Activated CD8-positive, alpha-beta memory T cell treated with anti-CD3 and anti-CD28 coated beads for 48 hours (primary cell): ENCODE results near the gene VTI1A.

Experiments
- DNase-seq, 3 experiments: peaks; one replicate each; pipeline ENCODE4 v3.0.0-alpha.2; 2020; ENCODE audit warnings: low read depth in 2 of 3, low spot score in 2 of 3

VTI1A gene

GRCh38 chr10:112775892-112776674, 329.1 kb downstream of the VTI1A start:
- DNase-seq, result no peak

GRCh38 chr10:112778579-112778978, 331.6 kb downstream of the VTI1A start:
- DNase-seq, result no peak

DNA sequence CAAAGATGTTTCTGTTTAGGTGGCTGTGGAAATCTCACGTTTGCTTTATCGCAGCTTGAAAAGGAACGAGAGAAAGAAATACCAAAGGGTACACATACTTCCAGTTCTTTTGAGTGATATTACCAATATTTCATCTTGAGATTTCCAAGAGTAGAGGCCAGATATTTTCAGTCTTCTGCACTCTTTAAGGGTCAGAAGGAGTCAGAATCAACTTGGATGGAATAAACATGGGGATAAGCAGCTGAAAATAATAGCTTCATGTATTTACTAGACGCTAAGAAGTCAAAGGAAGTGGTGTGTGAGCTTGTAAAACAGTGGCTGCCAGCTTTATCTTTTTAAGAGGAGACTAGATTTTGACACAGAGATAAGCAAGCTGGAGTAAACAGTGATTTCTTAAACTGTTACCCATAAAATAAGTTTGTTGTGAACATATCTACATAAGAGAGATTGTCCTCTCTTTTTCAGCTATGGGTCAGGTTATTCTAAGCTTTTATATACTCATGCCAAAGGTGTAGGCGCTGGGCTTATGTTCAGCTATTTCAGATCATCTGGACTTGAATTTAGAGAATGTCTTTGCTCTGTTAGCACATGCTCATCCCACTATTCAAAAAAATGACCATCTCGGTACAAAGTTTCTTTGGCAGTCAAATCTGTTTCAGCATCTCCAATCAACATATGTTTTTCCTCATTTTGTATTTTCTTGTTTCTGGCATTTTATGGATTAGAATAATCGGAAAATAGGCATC, 332.2 kb downstream of the VTI1A start:
- no peak for DNase-seq

GRCh38 chr10:112782200-112782907, 335.3 kb downstream of the VTI1A start:
- DNase-seq, result no peak

- no peak for DNase-seq
Observed at GRCh38 chr10:112783351-112784021, 336.5 kb downstream of the VTI1A start.

- DNase-seq, result no peak
Observed at GRCh38 chr10:112784022-112784461, 337.0 kb downstream of the VTI1A start.

- DNase-seq, result no peak
Observed at GRCh38 chr10:112785089-112785488, 338.1 kb downstream of the VTI1A start.

DNA sequence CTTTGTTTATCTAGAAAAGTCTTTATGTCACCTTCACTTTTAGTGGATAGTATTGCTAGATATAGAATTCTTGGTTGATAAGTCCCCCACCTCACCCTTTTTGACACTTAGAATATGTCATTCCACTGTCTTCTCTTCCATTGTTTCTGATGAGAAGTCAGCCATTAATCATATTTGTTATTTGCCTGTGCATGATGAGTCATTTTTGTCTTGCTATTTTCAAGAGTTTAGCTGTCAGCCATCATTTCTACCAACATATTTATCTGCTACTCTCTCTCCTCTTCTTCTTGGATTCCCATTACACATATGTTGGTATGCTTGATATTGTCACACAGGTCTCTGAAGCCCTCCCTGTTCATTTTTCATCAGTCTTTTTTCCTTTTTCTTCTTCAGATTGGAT, 342.2 kb downstream of the VTI1A start:
- no peak for DNase-seq

GRCh38 chr10:112790030-112790429, 343.0 kb downstream of the VTI1A start:
- no peak for DNase-seq

GRCh38 chr10:112790921-112791320, 343.9 kb downstream of the VTI1A start:
- no peak for DNase-seq

DNA sequence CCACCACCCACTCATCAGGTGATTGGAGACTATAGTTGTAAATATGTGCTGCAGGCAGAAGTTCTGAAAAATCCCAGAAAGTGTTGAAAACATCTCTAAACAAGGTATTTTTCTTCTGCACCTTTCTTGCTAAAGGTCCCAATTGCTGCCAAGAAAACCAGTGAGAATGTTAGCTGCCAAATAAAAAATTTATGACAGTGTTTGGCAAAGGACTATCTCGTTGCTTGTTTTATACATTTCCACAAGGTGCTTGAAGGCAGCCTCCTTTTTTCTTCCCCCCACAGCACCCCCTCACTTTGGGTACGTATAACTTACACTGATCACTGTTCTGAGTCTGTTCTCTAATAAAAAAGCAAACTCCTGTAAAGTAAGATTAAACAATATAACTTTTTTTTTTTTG, 344.4 kb downstream of the VTI1A start:
- no peak for DNase-seq

DNA sequence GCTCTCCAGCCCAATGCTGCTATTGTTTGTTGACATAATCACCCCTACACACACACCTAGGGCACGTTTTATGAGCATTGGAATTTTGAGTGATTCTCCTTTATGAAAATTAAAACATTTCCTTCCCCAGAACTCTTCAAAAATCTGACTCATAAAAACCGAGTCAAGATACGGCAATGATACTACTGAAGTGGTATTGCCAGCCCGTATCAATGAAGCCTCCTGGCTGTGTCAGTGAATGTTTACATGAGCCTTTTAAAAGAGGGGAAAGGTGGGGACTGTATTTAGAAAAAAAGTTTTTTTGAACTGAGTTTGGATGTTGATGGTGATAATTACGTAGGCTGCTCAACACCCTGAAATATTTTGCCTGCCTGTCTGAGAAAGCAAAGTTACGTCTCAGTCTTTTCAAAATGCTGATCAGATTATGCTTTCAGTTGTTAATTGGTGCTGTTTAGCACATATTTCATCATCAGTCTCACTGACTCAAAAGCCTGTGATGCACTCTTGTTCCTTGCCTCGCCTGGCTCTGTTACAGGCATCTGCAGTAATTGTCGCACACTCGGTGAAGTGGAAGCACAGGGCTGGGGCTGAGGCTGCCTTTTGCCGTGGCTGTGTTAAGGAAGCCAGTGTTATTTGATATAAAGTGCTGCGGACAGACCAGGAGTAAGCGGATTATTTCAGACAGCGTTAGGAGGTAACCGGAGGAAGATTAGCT, 345.6 kb downstream of the VTI1A start:
- no peak for DNase-seq

DNA sequence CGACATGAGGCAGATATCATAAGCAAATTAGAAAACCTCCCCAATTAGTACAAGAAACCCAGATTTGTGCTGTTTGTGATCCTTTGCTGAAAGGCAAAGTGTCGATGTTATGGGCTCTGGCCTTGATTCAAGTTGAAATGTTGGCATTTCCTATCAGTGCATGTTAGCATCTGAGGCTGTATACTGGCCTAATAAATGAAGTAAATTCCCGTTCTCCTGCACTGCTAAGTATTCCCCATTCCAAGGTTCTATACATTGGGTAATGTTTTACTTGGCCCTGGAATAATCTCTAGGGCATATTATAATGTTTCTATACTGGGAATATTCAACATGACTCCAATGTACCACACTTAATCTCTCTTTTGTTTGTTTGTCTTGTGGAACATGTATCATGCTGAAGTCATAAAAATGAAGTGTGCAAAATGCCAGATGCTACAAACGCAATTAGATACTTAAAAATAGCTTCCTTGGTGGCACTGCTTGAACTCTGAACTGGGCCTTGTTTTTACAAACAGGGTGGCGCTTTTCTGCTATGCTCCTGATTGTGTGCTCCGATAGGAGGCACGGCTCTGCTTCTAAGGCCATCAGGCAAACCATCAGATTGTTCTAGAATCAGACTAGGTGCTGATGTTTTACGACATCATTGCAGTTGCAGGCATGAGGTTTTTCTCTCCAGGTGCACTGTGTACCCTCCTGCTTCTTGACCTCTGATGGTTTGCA, 346.3 kb downstream of the VTI1A start:
- no peak for DNase-seq

DNA sequence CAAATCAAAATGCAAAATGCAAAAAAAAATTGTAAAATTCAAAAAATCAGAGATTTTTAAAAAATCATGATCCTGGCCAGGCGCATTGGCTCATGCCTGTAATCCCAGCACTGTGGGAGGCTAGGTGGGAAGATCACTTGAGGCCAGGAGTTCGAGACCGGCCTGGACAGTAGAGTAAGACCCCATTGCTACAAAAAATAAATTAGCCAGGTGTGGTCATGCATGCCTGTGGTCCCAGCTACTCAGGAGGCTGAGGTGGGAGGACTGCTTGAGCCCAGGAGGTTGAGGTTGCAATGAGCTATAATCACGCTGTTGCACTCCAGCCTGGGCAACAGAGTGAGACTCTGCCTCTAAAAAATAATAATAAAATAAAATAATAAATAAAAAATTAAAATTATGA, 347.2 kb downstream of the VTI1A start:
- no peak for DNase-seq

DNA sequence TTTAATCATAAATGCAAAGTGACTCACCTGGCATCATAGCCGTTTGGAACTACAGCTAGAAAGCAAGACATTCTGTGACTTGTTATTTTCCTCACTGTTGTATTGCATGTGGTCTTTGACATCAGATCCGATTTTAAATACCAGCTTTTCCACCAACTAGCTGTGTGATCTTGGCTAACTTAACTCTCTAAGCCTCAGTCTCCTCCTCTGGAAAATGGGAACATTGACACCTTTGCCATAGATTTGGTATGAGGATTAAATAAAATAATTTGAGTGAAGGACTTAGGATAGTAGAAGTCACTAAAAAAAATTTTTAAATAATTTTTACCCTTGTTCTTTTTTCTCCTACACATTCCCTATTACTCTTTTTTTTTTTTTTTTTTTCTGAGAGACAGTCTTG, 348.1 kb downstream of the VTI1A start:
- no peak for DNase-seq

- DNase-seq, result no peak
Observed at GRCh38 chr10:112797197-112797596, 350.2 kb downstream of the VTI1A start.

DNA sequence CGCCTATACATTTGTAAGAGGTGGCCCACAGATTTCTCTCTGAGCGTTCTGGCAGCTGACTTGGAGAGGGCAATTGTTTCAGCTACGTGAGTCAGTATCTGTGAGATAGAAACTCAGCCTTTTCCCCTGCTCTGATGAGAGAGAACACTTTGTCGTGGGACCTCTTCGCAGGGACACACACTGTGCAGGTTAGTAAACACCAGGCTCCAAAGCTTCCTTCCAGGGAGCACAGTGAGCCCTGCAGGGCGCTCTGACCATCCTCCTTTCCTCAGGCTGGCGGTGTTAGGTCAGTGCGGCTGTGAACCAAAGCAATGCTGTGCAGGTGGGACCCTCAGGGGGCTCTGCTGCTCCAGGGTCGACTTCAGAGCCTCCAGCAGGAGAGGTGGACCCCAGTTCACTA, 350.8 kb downstream of the VTI1A start:
- DNase-seq, result no peak

DNA sequence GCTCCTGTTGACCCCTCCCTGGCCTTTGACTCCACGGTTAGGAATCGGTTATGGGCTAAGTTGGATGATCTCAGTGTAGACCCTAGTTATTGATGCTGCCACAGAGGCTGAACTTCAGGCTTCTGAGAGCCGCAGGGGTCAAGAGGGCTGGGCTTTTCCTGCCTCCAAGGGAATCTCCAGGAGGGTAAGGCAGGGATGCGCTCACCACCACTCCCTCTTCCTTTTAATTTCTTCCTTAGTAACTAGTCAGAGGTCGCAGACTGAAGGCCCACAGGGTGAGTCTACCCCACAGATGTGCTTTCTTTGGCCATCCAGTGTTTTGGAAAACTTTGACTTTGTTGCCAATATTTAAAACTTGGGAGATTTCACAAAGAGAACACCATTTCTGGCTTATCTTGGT, 352.0 kb downstream of the VTI1A start:
- DNase-seq, result no peak

DNA sequence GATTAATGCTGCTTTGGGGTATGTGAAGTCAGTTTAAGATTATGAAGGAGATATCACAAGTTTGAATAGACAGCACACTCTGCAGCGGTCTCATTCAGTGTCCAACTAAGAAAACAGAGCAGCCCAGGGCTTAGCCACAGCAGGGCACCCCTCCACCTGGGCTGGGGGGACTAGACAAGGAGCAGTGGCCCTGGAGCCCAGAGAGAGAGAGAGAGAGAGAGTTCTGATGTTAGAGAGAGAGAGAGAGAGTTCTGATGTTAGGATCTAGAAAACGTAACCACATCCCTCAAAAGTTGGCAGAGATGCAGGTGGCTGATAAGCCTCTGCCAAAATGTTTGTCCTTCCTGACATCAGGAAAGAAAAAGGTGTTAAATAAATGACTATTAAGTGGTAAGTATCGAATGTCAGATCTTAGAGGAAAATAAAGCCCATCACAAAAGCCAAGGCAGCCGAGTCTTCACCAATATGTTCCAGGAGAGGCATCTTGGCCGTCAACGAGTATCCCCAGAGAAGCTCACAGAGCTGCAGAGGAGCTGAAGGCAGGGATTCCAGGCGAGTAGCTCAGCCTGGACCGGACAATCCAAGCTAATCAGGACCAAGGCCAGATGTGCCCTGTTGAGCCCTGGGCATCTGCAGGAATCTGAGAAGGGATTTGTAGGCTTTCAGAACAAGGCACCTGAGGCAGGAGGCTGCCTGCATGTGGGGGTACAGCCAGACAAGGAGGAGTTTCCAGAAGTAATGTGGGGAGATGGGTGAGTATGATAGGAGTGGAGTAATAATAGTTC, 352.9 kb downstream of the VTI1A start:
- DNase-seq, result no peak
